GM23338 (cell line): ENCODE data around the gene ACBD3. TPM values are rescaled to one million over a fixed set of nuclear protein-coding genes. Genes with fewer than 3 reads are reported as not detected.

Experiments used
- ATAC-seq: fragments of 200-7000 bp; cut with Tn5 transposase; 3 replicates; pipeline ENCODE4 v1.9.1; 2020
- DNase-seq: peaks from one replicate; pipeline ENCODE4 v3.0.0-alpha.2; 2015; ENCODE audit warnings: low spot score
- H2AFZ ChIP-seq: fragments of 200-600 bp; sonication (generic); 2 replicates; pipeline ENCODE4 v1.8.0; 2016; ENCODE audit warnings: antibody characterized with exemption, mild to moderate bottlenecking, moderate library complexity
- H3F3A ChIP-seq: fragments of 200-600 bp; sonication (generic); replicated peaks from 2 replicates; pipeline ENCODE4 v1.8.0; 2017; ENCODE audit warnings: antibody characterized with exemption, mixed run types, low read depth
- H3K27ac ChIP-seq: fragments of 200-600 bp; sonication (generic); 2 replicates; pipeline ENCODE4 v1.6.1; 2016; ENCODE audit warnings: low read depth
- H3K27me3 ChIP-seq: fragments of 200-600 bp; sonication (generic); 2 replicates; pipeline ENCODE4 v1.8.0; 2016; ENCODE audit warnings: mild to moderate bottlenecking, mixed run types, moderate library complexity; ENCODE audit not compliant: insufficient read depth
- H3K36me3 ChIP-seq: fragments of 200-600 bp; sonication (generic); 2 replicates; pipeline ENCODE4 v1.8.0; 2016; ENCODE audit warnings: mild to moderate bottlenecking; ENCODE audit not compliant: insufficient read depth
- H3K4me1 ChIP-seq: fragments of 200-600 bp; sonication (generic); 2 replicates; pipeline ENCODE4 v1.8.0; 2016; ENCODE audit warnings: mild to moderate bottlenecking, moderate library complexity; ENCODE audit not compliant: insufficient read depth
- H3K4me2 ChIP-seq: fragments of 200-600 bp; sonication (generic); 2 replicates; pipeline ENCODE4 v1.7.1; 2017; ENCODE audit warnings: mixed run types
- H3K4me3 ChIP-seq: fragments of 200-600 bp; sonication (generic); 2 replicates; pipeline ENCODE4 v1.6.1; 2016; ENCODE audit warnings: mixed run types
- H3K79me2 ChIP-seq: fragments of 200-600 bp; sonication (generic); replicated peaks from 2 replicates; pipeline ENCODE4 v1.8.0; 2017; ENCODE audit warnings: mild to moderate bottlenecking; ENCODE audit not compliant: insufficient read depth
- H3K9me2 ChIP-seq: fragments of 200-600 bp; sonication (generic); 2 replicates; pipeline ENCODE4 v1.8.0; 2017; ENCODE audit not compliant: insufficient read depth
- H4K20me1 ChIP-seq: fragments of 200-600 bp; sonication (generic); replicated peaks from 2 replicates; pipeline ENCODE4 v1.8.0; 2017; ENCODE audit warnings: mild to moderate bottlenecking; ENCODE audit not compliant: insufficient read depth
- H3K27ac Mint-ChIP-seq: 2 replicates; pipeline ENCODE4 v1.8.0; 2020; ENCODE audit warnings: inconsistent platforms, mild to moderate bottlenecking, moderate library complexity, mixed read lengths
- H3K27me3 Mint-ChIP-seq: 3 replicates; pipeline ENCODE4 v1.8.0; 2022; ENCODE audit warnings: low read depth, mild to moderate bottlenecking, moderate library complexity, mixed read lengths, inconsistent platforms; ENCODE audit not compliant: insufficient read depth, poor library complexity
- H3K36me3 Mint-ChIP-seq: 3 replicates; pipeline ENCODE4 v1.8.0; 2021; ENCODE audit warnings: low read depth, mild to moderate bottlenecking, inconsistent platforms, moderate library complexity, mixed read lengths
- H3K4me1 Mint-ChIP-seq: 3 replicates; pipeline ENCODE4 v1.8.0; 2020; ENCODE audit warnings: mild to moderate bottlenecking, inconsistent platforms, mixed read lengths
- H3K4me3 Mint-ChIP-seq: 3 replicates; pipeline ENCODE4 v1.8.0; 2021; ENCODE audit warnings: moderate library complexity, mild to moderate bottlenecking, inconsistent platforms, mixed read lengths
- H3K9me3 Mint-ChIP-seq: 3 replicates; pipeline ENCODE4 v1.8.0; 2020; ENCODE audit warnings: moderate library complexity, mild to moderate bottlenecking, inconsistent platforms, mixed read lengths
- CREB1 ChIP-seq: fragments of 250-450 bp; sonication (Bioruptor Pico); IDR thresholded peaks from 2 replicates; pipeline ENCODE4 v1.5.0; 2020; ENCODE audit warnings: low read depth, mild to moderate bottlenecking, moderate library complexity
- CTCF ChIP-seq, 2 experiments: fragments of 200-600 bp in 1 of 2; sonication (generic) in 1 of 2; conservative IDR thresholded peaks; 2 replicates each; pipeline versions ENCODE4 v1.5.1 to v1.6.1; 2016 to 2017; ENCODE audit warnings: antibody characterized with exemption in 2 of 2, low read depth in 2 of 2, mild to moderate bottlenecking in 2 of 2, moderate library complexity in 1 of 2
- ETS1 ChIP-seq: IDR thresholded peaks from 2 replicates; pipeline ENCODE4 v1.6.1; 2016; ENCODE audit warnings: antibody characterized with exemption
- EZH2 ChIP-seq: fragments of 200-600 bp; sonication (generic); IDR thresholded peaks from one replicate; pipeline ENCODE4 v1.8.0; 2017; ENCODE audit warnings: antibody characterized with exemption, mild to moderate bottlenecking, low read depth; ENCODE audit not compliant: unreplicated experiment
- EZH2phosphoT487 ChIP-seq: fragments of 200-600 bp; sonication (generic); IDR thresholded peaks from one replicate; pipeline ENCODE4 v1.8.1; 2018; ENCODE audit warnings: antibody characterized with exemption; ENCODE audit not compliant: unreplicated experiment
- JUNB ChIP-seq: IDR thresholded peaks from one replicate; pipeline ENCODE4 v1.6.1; 2016; ENCODE audit warnings: antibody characterized with exemption; ENCODE audit not compliant: unreplicated experiment
- NANOG ChIP-seq: IDR thresholded peaks from 2 replicates; pipeline ENCODE4 v1.6.1; 2016; ENCODE audit warnings: antibody characterized with exemption, borderline replicate concordance
- POLR2AphosphoS5 ChIP-seq: IDR thresholded peaks from 2 replicates; pipeline ENCODE4 v1.6.1; 2016; ENCODE audit warnings: antibody characterized with exemption, low read depth
- STAT1 ChIP-seq: IDR thresholded peaks from one replicate; pipeline ENCODE4 v1.6.1; 2016; ENCODE audit warnings: antibody characterized with exemption; ENCODE audit not compliant: unreplicated experiment
- ZNF331 ChIP-seq: fragments of 250-450 bp; sonication (Bioruptor Pico); IDR thresholded peaks from 2 replicates; pipeline ENCODE4 v1.5.0; 2020; ENCODE audit warnings: low read depth, mild to moderate bottlenecking, moderate library complexity
- polyA plus RNA-seq: library from polyadenylated mRNA; unstranded; fragments of >200 nt; fragmentation: Nextera tagmentation; extraction: Ambion mirVana; gene quantifications from 2 replicates; pipeline ENCODE4 v1.2.1, GENCODE V29; 2016
- total RNA-seq: library from RNA; depleted of rRNA; stranded (reverse); fragments of >200 nt; shearing (Covaris generic); gene quantifications from 2 replicates; pipeline ENCODE4 v1.2.3, GENCODE V29; 2014
- TF ChIP-seq, protein P1 (sequence below): fragments of 250-450 bp; sonication (Bioruptor Pico); IDR thresholded peaks from 2 replicates; pipeline ENCODE4 v1.5.0; 2020; ENCODE audit warnings: mild to moderate bottlenecking, moderate library complexity
- TF ChIP-seq, protein P2 (sequence below): IDR thresholded peaks from one replicate; pipeline ENCODE4 v1.6.1; 2018; ENCODE audit warnings: antibody characterized with exemption; ENCODE audit not compliant: unreplicated experiment

Gene ACBD3
- total and polyA plus RNA-seq, 2 experiments from 2014 or later = 17.1 to 36.2 TPM

DNA sequence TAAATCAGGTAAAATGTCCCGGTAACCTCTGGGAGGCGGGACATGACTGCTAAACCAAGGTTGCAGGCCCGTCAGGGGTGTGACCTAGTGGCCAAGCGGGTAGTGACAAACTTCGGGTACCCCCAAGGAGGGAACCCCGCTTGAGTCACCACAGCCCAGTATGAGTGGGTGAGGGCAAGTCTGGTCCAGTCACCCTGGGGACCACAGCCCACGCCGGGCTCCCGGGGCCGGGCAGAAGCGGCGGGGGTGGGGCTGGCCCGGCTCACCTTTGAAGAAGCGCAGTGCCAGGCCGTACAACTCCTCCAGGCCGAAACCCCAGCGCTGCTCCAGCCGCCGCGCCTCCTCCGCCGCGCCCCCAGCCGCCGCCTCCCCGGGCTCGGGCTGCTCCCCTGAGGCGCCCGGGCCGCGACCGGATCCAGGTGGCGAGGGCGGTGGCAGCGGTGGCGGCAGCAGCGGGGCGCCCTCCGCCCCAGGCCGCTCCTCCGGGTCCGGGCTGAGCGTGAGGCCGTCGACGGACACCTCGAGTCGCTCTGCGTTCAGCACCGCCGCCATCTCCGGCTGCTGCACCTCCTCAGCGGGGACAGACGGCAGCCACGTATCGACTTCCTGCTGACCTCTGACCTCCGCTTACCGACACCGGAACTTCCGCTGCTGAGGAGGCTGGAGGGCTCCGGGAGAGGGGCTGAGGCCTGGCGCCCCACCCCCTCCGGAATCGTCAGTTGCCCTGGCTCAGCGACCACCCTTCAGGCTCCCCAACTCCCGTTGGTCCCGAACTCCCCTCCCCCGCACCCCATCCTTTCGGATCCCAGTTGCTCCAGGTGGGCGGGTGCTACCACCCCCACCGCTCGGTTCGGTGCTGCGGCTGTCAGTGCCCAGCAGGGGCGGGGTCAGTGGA lies at the start of gene ACBD3 (continued):
- TF ChIP-seq EZH2phosphoT487 = no peak

- Histone ChIP-seq H3K36me3 (peaks cover 18% of the 10 kb centered on the region; the same call in 1 of the 2 replicates), H3K9me2 (no peaks in the 10 kb centered on the region), H3F3A (no peaks in the 10 kb centered on the region; the same call in 1 of the 2 replicates), H2AFZ (no peak overlapping the region), H3K79me2 (no peaks in the 10 kb centered on the region), H4K20me1 (no peaks in the 10 kb centered on the region), H3K27me3 (no peaks in the 10 kb centered on the region), H3K4me1 (no peaks in the 10 kb centered on the region), H3K27ac (no peak overlapping the region), H3K4me3 (no peak overlapping the region), H3K4me2 (no peak overlapping the region)
- no peaks in the 10 kb centered on the region for H3K27me3 Mint-ChIP-seq
- ATAC-seq (no peak), DNase-seq (no peak)
- peaks cover 35% of the 10 kb centered on the region for H3K36me3 Mint-ChIP-seq
- H3K4me3 Mint-ChIP-seq = no peak overlapping the region
- H3K9me3 Mint-ChIP-seq = no peaks in the 10 kb centered on the region
- no peak overlapping the region for H3K27ac Mint-ChIP-seq
- no peaks in the 10 kb centered on the region for H3K4me1 Mint-ChIP-seq
- TF ChIP-seq EZH2 = no peak
- no peak for TF ChIP-seq JUNB
- TF ChIP-seq, protein P1, sequence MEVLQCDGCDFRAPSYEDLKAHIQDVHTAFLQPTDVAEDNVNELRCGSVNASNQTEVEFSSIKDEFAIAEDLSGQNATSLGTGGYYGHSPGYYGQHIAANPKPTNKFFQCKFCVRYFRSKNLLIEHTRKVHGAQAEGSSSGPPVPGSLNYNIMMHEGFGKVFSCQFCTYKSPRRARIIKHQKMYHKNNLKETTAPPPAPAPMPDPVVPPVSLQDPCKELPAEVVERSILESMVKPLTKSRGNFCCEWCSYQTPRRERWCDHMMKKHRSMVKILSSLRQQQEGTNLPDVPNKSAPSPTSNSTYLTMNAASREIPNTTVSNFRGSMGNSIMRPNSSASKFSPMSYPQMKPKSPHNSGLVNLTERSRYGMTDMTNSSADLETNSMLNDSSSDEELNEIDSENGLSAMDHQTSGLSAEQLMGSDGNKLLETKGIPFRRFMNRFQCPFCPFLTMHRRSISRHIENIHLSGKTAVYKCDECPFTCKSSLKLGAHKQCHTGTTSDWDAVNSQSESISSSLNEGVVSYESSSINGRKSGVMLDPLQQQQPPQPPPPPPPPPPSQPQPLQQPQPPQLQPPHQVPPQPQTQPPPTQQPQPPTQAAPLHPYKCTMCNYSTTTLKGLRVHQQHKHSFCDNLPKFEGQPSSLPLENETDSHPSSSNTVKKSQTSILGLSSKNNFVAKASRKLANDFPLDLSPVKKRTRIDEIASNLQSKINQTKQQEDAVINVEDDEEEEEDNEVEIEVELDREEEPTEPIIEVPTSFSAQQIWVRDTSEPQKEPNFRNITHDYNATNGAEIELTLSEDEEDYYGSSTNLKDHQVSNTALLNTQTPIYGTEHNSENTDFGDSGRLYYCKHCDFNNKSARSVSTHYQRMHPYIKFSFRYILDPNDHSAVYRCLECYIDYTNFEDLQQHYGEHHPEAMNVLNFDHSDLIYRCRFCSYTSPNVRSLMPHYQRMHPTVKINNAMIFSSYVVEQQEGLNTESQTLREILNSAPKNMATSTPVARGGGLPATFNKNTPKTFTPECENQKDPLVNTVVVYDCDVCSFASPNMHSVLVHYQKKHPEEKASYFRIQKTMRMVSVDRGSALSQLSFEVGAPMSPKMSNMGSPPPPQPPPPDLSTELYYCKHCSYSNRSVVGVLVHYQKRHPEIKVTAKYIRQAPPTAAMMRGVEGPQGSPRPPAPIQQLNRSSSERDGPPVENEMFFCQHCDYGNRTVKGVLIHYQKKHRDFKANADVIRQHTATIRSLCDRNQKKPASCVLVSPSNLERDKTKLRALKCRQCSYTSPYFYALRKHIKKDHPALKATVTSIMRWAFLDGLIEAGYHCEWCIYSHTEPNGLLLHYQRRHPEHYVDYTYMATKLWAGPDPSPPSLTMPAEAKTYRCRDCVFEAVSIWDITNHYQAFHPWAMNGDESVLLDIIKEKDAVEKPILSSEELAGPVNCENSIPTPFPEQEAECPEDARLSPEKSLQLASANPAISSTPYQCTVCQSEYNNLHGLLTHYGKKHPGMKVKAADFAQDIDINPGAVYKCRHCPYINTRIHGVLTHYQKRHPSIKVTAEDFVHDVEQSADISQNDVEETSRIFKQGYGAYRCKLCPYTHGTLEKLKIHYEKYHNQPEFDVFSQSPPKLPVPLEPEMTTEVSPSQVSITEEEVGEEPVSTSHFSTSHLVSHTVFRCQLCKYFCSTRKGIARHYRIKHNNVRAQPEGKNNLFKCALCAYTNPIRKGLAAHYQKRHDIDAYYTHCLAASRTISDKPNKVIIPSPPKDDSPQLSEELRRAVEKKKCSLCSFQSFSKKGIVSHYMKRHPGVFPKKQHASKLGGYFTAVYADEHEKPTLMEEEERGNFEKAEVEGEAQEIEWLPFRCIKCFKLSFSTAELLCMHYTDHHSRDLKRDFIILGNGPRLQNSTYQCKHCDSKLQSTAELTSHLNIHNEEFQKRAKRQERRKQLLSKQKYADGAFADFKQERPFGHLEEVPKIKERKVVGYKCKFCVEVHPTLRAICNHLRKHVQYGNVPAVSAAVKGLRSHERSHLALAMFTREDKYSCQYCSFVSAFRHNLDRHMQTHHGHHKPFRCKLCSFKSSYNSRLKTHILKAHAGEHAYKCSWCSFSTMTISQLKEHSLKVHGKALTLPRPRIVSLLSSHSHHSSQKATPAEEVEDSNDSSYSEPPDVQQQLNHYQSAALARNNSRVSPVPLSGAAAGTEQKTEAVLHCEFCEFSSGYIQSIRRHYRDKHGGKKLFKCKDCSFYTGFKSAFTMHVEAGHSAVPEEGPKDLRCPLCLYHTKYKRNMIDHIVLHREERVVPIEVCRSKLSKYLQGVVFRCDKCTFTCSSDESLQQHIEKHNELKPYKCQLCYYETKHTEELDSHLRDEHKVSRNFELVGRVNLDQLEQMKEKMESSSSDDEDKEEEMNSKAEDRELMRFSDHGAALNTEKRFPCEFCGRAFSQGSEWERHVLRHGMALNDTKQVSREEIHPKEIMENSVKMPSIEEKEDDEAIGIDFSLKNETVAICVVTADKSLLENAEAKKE (CRISPR knock-in tag) = no peak
- no peak for TF ChIP-seq ETS1
- TF ChIP-seq, protein P2, sequence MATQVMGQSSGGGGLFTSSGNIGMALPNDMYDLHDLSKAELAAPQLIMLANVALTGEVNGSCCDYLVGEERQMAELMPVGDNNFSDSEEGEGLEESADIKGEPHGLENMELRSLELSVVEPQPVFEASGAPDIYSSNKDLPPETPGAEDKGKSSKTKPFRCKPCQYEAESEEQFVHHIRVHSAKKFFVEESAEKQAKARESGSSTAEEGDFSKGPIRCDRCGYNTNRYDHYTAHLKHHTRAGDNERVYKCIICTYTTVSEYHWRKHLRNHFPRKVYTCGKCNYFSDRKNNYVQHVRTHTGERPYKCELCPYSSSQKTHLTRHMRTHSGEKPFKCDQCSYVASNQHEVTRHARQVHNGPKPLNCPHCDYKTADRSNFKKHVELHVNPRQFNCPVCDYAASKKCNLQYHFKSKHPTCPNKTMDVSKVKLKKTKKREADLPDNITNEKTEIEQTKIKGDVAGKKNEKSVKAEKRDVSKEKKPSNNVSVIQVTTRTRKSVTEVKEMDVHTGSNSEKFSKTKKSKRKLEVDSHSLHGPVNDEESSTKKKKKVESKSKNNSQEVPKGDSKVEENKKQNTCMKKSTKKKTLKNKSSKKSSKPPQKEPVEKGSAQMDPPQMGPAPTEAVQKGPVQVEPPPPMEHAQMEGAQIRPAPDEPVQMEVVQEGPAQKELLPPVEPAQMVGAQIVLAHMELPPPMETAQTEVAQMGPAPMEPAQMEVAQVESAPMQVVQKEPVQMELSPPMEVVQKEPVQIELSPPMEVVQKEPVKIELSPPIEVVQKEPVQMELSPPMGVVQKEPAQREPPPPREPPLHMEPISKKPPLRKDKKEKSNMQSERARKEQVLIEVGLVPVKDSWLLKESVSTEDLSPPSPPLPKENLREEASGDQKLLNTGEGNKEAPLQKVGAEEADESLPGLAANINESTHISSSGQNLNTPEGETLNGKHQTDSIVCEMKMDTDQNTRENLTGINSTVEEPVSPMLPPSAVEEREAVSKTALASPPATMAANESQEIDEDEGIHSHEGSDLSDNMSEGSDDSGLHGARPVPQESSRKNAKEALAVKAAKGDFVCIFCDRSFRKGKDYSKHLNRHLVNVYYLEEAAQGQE = no peak
- no peak for TF ChIP-seq CREB1 (CRISPR knock-in tag)
- no peak for TF ChIP-seq NANOG
- no peak for TF ChIP-seq POLR2AphosphoS5
- TF ChIP-seq ZNF331 = no peak
- no peak for TF ChIP-seq CTCF (conservative IDR thresholded peaks at IDR 0.05; ENCODE audit: low read depth in 2 of 2)
- TF ChIP-seq STAT1 = no peak
- no peak for TF ChIP-seq EZH2phosphoT487
Observed at GRCh38 chr1:226233806-226234205, 47.3 kb upstream of the ACBD3 start.
